HG03196 (cell line): ENCODE measurements around the gene SSH3.
A peak's percentile ranks its signal among the peaks of the same experiment; 100 is the strongest.

Source experiments
- ATAC-seq: cut with Tn5 transposase; IDR thresholded peaks from one replicate; pipeline ENCODE4 v1.9.1; 2021; ENCODE audit not compliant: unreplicated experiment

SSH3 gene

DNA sequence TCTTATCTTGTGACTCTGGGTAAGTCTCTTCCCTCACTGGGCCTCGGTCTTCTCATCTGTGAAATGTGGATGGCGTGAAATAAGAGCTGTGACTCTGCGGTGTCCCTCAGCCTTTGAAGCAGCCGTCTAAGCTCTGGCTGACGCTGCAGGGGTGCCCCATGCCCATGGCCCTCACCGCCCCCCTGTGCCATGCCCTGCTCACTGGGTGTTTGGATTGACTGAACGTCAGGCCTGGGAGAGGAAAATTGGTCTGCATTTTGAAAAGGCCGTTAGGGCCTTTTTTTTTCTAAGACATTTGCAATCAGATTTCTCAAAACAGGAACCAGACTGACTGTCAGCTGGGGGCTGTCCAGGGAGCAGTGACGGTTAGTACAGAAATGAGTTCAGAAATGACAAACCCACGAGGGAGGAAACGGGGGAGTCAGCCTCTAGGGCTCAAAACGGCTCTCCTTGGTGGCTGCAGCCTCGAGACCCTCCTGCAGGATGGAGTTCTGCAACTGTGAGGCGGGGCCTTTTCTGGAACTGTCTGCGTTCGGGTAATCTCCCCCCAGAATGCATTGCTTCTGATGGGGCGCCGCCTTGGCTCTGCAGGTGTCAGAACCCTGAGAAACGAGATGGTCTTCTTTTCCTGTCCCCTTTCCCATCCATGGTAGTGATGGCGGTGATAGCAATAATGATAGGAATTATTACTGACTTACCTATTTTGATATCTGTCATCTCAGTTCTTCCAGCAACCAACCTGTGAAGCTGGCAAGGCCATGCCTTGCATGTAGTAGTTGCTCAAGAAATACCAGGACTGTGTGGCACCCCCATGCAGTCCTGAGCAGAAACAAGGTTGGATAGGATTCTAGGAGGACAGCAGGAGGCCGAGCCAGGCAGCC, 35.0 kb upstream of the SSH3 start:
- ATAC-seq = peak; percentile 28

- no peak for ATAC-seq
Measured at GRCh38 chr11:67268962-67269268, 34.4 kb upstream of the SSH3 start.

- no peak for ATAC-seq
Measured at GRCh38 chr11:67269401-67270255, 33.7 kb upstream of the SSH3 start.

DNA sequence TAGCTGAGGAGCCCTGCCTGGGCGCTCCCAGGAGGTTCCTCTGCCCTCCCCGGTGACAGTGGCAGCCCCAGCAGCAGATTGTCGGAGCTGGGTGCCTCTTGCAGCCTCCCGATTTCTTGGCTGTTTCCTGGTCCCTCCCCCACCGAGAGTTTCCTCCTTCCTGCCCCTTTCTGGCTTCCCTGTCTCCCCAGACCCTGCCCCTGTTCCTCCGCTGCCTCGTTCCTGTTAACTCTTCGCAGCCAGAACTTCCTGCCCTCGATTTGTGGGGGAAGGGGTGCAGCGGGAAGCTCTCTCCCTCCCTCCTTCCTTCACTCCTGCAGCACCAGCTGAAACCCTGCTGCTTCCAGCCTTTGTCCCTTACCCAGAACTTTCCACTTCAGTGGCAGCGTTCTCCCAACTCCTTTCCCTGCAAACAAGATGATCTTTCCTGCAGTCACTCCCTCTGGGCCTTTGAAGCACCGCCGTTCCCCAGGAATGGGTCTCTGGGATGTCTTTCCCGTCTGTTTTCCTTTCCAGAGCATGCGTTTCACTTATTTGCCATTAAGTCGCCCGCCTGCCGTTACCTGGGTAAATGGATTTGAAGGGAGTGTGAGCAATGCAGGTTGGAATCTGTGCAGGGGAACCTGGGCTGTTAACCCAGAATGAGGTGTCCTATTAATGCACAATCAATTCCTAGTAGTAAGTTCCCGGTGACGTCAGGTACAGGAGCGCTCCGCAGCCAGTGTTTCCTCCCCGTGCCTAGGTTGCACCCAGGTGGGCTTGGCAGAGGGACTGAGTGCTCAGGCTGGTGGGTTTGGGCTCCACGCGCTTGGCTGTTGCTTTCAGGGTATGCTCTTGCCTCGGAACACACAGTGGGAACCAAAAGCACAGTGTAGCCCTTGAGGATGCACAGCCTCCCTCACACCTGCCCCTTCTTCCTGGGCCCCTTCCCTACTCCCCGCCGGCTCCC, 32.8 kb upstream of the SSH3 start:
- no peak for ATAC-seq

- ATAC-seq = no peak
Measured at GRCh38 chr11:67271205-67271540, 32.2 kb upstream of the SSH3 start.

GRCh38 chr11:67271541-67272284, 31.6 kb upstream of the SSH3 start:
- ATAC-seq = no peak

DNA sequence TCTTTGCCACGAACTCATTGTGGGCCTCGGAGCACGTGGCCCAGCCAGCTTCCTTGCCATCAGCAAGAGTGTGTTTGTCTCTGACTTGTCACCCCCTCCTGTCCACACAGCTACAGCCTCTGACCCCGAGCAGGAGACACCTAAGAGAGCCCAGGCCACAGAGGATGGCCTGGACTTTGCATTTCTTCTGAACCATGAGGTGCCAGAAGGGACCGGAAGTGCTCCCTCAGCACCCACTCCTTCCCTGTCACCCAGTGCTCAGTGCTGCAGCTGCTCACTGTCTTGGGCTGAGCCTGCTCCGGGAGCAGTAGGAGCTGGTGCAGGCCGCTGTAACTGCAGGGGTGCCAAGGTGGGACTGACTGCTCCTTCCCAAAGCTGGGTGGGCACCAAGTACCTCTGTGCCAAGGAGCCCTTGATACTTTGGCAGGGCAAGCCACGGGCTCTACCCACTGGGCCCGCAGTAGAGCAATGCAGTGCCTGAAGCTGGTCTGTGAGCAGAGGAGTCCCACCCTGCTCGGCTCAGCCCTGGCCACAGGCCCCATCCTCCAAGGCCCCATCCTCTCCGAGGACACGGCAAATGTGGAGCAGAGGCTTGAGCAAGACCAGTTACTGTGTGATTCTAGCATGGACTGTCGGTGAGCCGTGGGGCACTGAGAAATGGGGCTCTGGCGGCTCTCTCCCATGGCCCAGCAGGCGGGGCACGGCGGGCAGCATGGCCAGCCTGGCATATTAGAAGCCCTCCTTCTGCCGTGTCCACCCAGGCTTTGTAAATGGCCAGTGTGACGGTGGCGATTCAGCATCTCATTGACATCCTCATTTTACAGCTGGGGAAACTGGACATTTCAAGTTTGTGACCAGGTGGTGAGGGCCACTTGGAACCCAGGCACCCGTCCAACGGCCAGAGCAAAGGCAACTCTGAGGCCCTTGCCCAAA, 30.7 kb upstream of the SSH3 start:
- ATAC-seq = no peak

DNA sequence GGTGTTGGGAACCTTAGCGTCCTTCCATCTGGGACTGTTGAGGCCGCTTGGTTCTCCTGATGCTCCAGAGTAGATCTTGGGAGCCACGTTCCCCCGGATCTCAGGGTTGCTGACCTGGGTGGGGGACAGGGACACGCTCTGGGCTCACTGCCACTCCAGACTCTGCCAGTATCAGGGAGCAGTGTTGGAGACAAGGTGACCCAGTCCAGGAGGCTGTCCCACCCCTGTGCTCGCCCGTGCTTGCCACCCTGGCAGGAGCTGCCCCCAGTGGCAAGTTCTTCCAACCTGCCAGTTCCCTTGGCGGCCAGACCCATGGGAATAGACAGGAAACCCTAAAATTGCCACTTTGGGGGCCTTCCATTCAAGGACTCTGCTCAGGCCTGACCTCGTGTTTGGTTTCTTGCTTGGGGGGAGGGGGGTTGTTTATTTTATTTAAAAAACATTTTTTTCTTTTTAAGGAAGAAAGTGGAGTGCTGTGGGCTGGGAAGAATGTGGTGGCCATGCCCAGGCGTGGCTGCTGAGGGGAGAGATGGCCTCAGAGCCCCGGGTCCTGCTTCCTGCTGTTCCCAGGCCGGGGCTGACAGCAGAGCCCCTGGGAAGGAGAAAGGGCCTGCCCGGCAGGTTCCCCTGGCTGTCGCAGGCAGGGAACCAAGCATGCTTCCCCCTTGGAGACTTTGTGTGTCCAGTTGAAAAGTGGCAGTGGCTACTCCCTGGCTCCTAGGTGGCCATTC, 29.9 kb upstream of the SSH3 start:
- no peak for ATAC-seq

DNA sequence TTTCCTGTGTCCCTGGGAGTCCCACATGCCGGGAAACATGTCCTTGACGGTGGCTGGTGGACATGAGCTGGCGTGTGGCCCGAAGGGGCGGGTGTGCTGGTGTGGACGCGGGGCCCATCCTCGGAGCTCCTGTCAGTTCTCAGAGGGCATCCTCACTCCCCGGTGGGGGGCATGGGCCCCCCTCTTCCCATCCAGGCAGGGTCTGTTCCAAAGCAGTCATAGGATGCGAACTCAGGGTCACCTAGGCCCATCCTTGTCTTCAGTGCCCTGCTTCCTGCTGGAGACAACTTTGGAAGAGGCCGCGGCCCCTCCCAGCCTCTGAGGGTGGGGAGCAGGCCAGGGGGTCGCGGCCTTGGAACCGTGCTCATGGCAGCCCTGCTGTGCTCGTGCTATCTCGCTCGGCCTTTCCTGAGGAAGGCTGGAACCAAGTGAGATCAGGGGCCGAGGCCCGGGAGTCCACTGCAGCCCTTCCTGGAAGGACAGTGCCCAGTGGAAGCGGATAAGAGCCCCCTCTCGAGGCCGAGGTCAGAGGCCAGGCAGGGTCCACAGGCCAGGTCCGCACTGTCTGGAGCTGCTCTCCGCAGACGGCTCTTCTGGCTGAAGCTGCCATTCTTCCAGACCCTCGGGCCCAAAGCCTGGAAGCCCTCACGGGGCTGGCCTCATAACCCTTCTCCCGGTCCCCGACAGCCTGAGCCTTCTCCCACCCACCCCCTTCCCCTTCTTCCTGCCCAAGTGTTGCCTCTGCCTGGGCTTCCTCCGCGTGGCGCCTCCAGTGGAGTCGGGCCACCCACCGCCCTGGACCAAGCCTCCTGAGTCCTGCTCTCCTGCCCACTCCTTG, 28.3 kb upstream of the SSH3 start:
- no peak for ATAC-seq

DNA sequence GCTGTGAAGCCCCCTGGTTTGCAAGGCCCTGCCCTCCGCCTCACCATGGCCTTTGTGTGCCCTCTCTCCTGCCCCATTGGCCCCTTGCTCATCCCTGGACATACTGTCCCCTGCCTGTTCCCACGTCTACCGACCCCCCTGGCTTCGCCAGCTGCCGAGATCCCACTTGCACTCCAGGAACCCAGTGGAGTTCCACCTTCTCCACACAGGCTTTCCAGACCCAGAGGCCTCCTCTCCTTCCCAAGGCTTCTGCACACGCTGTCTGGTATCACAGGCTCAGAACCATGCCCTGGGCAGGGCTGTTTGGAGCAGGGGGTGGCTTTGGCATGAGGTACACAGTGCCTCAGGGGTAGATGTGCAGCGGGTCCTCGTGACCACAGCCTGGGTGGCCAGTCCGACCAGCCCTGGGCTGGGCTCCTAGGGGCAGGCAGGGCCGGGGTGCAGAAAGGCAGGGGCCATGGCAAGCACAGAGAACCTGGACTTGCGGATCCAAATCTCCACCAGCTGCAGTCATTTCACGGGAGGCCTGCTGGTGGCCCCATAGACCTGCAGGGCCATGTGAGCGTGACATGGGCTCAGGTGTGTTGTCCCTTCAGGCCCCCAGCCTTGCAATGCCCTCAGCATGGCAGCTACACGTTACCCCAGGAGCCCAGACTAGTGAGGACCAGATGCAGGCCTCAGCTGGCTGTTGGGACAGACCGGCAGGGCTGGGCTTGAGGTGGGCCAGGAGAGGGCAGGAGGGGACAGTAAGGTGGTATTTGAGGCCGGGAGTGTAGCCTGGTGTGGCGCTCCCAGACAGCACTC, 27.5 kb upstream of the SSH3 start:
- no peak for ATAC-seq

- ATAC-seq = no peak
Measured at GRCh38 chr11:67276781-67277230, 26.5 kb upstream of the SSH3 start.

DNA sequence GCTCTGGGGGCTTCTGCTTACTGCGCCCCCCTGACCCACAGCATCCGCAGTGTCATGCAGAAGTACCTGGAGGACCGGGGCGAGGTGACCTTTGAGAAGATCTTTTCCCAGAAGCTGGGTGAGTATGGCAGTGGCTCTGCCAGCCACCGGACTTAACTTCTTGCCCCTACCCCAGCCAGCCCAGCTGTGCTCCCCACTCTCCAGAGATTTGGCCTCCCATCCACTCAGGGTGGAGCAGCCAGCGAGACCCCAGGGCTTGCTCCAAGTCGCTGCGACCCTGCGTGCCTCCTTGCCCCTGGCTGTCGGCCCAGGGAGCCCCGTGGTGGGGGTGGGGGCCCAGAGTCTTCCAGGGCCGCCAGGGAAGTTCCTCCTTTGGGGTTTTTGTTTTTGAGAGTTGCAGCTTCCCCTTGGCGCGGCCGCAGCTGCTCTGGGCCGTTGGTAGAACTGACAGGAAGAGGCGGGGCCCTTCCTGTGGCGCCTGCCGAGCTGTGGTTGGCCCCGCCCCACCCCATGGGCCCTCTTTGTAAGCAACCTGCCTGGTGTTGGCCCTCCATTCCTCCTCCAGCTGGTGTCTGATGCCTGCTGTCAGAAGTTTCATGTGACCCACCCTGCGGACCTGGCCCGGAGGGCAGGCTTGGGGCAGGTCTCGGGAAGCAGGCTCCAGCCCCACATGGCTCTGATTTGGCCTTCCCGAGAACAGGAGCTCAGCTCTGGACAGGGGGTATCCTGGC, 25.9 kb upstream of the SSH3 start:
- peak; percentile 64 for ATAC-seq

DNA sequence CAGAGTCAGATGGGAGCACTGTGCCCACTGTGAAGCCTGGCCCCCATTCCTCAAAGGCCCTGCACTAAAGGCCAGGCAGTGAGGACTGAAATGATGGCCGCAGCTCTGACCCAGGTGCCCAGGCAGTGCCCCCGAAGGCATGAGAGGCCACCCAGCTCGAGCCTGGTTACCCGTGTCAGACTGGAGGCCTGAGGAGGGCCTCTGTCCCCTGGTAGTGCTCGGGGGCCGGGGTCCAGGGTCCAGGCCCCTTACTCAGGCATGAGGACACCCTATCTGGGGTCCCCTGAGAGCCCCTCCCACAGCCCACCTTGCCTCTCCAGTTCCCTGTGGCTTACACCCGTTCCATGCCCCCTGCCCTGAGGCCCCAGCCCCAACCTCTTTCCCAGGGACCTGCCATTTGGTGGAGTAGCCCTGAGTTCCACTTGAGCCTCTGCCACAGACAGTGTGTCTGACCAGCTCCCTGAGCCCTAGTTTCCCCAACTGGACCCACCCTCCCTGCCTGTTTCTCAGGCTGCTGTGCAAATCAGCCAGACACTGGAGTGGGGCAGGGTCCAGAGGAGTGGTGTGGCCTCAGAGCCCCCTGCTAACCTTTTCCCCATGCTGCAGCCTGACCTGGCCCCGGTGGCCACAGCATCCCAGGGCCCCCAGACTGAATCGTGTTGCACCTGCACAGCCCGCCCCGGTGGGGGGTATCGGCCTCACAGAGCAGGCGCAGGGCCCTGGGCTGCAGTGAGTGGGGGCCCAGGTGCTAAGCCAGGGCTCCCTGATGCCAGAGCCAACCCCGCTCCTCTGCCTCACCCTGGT, 25.0 kb upstream of the SSH3 start:
- no peak for ATAC-seq

GRCh38 chr11:67278939-67279588, 24.3 kb upstream of the SSH3 start:
- no peak for ATAC-seq
